Measurements from ENCODE around the gene CSF3R.

GRCh38 chr1:36528361-36529349, 45.9 kb upstream of the CSF3R start:
- TF ChIP-seq TAF1 (IDR thresholded peaks at IDR 0.05; ENCODE audit: borderline replicate concordance, insufficient read depth, low read length): no peak
- TF ChIP-seq POLR2AphosphoS5 (IDR thresholded peaks at IDR 0.05; ENCODE audit: low read depth, low read length): no peak
- TF ChIP-seq SIN3A (IDR thresholded peaks at IDR 0.05; ENCODE audit: borderline replicate concordance, insufficient read depth, low read length): no peak
